Natural killer cell (primary cell): ENCODE results near the gene WDR3. TPM values are rescaled to one million over a fixed set of nuclear protein-coding genes. Genes with fewer than 3 reads are reported as not detected.
"Not testable (repeated sequence)": the region's sequence is repeated elsewhere in the genome, so short reads cannot be mapped to it uniquely, and the experiment has no call there.

Source experiments
- ATAC-seq, 3 donors: fragments of 150-1000 bp in 2 of 3; fragments of 200-7000 bp in 1 of 3; cut with Tn5 transposase; 1 replicate in 1 of 3; 2 replicates in 2 of 3; pipeline ENCODE4 v1.10.0; 2021; ENCODE audit warnings: mild to moderate bottlenecking in 2 of 3, moderate library complexity in 2 of 3
- DNase-seq, 2 donors: peaks; one replicate each; pipeline versions ENCODE4 v3.0.0 to v3.0.0-alpha.2; 2013 to 2021; ENCODE audit warnings: mixed read lengths in 1 of 2
- H3K27ac ChIP-seq: one replicate; pipeline ENCODE4 v1.5.1; 2013; ENCODE audit warnings: mild to moderate bottlenecking, low read length
- H3K27me3 ChIP-seq: one replicate; pipeline ENCODE4 v1.6.1; 2013; ENCODE audit warnings: low read length; ENCODE audit not compliant: control insufficient read depth, insufficient read depth
- H3K36me3 ChIP-seq: one replicate; pipeline ENCODE4 v1.6.1; 2013; ENCODE audit warnings: low read length; ENCODE audit not compliant: control insufficient read depth, insufficient read depth
- H3K4me1 ChIP-seq: one replicate; pipeline ENCODE4 v1.6.1; 2013; ENCODE audit warnings: low read length; ENCODE audit not compliant: control insufficient read depth, insufficient read depth
- H3K4me3 ChIP-seq: one replicate; pipeline ENCODE4 v1.5.1; 2013; ENCODE audit warnings: low read length
- H3K9me3 ChIP-seq: one replicate; pipeline ENCODE4 v1.6.1; 2013; ENCODE audit warnings: low read length; ENCODE audit not compliant: control insufficient read depth, insufficient read depth
- H3K27ac Mint-ChIP-seq, 2 donors: one replicate each; pipeline ENCODE4 v1.8.0; 2022; ENCODE audit warnings: mild to moderate bottlenecking in 2 of 2, mixed read lengths in 2 of 2, moderate library complexity in 1 of 2
- H3K27me3 Mint-ChIP-seq, 2 donors: one replicate each; pipeline ENCODE4 v1.8.0; 2022; ENCODE audit warnings: low read depth in 2 of 2, mixed read lengths in 2 of 2
- H3K36me3 Mint-ChIP-seq: one replicate; pipeline ENCODE4 v1.8.0; 2022; ENCODE audit warnings: mixed read lengths
- H3K4me1 Mint-ChIP-seq, 2 donors: one replicate each; pipeline ENCODE4 v1.8.0; 2022; ENCODE audit warnings: mixed read lengths in 2 of 2
- H3K4me3 Mint-ChIP-seq: one replicate; pipeline ENCODE4 v1.8.0; 2022; ENCODE audit warnings: mild to moderate bottlenecking, moderate library complexity, mixed read lengths
- H3K9me3 Mint-ChIP-seq, 2 donors: one replicate each; pipeline ENCODE4 v1.8.0; 2022; ENCODE audit warnings: mixed read lengths in 2 of 2
- CTCF ChIP-seq: fragments of 200-600 bp; IDR thresholded peaks from one replicate; pipeline ENCODE4 v1.8.0; 2022; ENCODE audit warnings: antibody characterized with exemption
- WGBS: methylation state at CpG from one replicate; pipeline ENCODE4 v1.1.7; 2013; ENCODE audit warnings: missing lambda C conversion rate; ENCODE audit not compliant: insufficient coverage; 5-methylcytosine and 5-hydroxymethylcytosine counted together
- intact Hi-C: fragments of 100-400 bp; cut with micrococcal nuclease; formaldehyde crosslinking; loops from one replicate; pipeline ENCODE4 v1.14.2; 2022
- total RNA-seq, 4 donors: library from RNA; stranded (reverse); fragments of 120-200 nt in 1 of 4; gene quantifications; one replicate each; pipeline versions ENCODE4 v1.2.3 to v1.2.4, GENCODE V29; 2013 to 2022

WDR3 gene
- total RNA-seq, 3 donors from 2014 or later (not counting 1 experiment from before 2014, with no cell fraction given) = 7.2 to 13.0 (median 8.3) TPM

- Histone ChIP-seq H3K4me3 (no peak overlapping the region), H3K27ac (no peak overlapping the region), H3K4me1 (no peaks in the 10 kb centered on the region), H3K27me3 (no peaks in the 10 kb centered on the region), H3K36me3 (peaks cover 67% of the 10 kb centered on the region), H3K9me3 (no peaks in the 10 kb centered on the region)
- Mint-ChIP-seq H3K4me3 (no peak overlapping the region), H3K36me3 (peaks cover 27% of the 10 kb centered on the region), H3K27me3 (no peaks in the 10 kb centered on the region), H3K4me1 (no peaks in the 10 kb centered on the region), H3K9me3 (no peaks in the 10 kb centered on the region), H3K27ac (no peak overlapping the region)
- ATAC-seq = no peak
- TF ChIP-seq CTCF = no peak
- 100% methylated on average over 2 of the region's 2 CpGs for WGBS
- no peak for DNase-seq
- intact Hi-C loops = no loop called here
These were observed 24.5 kb upstream of the WDR3 start for GRCh38 chr1:117905019-117905418.

- no peaks in the 10 kb centered on the region for H3K27me3 Mint-ChIP-seq
- intact Hi-C loops = no loop called here
- no peak overlapping the region for H3K27ac Mint-ChIP-seq
- H3K4me3 Mint-ChIP-seq = no peak overlapping the region
- peaks cover 12 to 19% of the 10 kb centered on the region in 2 donors for H3K4me1 Mint-ChIP-seq
- no peak for DNase-seq
- Histone ChIP-seq H3K4me1 (no peaks in the 10 kb centered on the region), H3K4me3 (no peak overlapping the region), H3K36me3 (peaks cover 83% of the 10 kb centered on the region), H3K9me3 (no peaks in the 10 kb centered on the region), H3K27ac (no peak overlapping the region), H3K27me3 (no peaks in the 10 kb centered on the region)
- no peak for TF ChIP-seq CTCF
- peaks cover 2 to 11% of the 10 kb centered on the region in 2 donors for H3K9me3 Mint-ChIP-seq
- H3K36me3 Mint-ChIP-seq = peaks cover 41% of the 10 kb centered on the region
- no peak for ATAC-seq
These were observed 18.5 kb upstream of the WDR3 start for GRCh38 chr1:117911051-117911450.

- no peak for DNase-seq
- no peak overlapping the region for H3K4me3 Mint-ChIP-seq
- Histone ChIP-seq H3K9me3 (no peaks in the 10 kb centered on the region), H3K4me1 (no peaks in the 10 kb centered on the region), H3K27me3 (no peaks in the 10 kb centered on the region), H3K36me3 (peaks cover 50% of the 10 kb centered on the region), H3K27ac (no peak overlapping the region), H3K4me3 (no peak overlapping the region)
- no peaks in the 10 kb centered on the region for H3K27me3 Mint-ChIP-seq
- H3K9me3 Mint-ChIP-seq = peaks cover 1 to 7% of the 10 kb centered on the region in 2 donors
- no peak for ATAC-seq
- no peak overlapping the region for H3K27ac Mint-ChIP-seq
- H3K36me3 Mint-ChIP-seq = peaks cover 28% of the 10 kb centered on the region
- no peak for TF ChIP-seq CTCF
- H3K4me1 Mint-ChIP-seq = peaks cover 4 to 10% of the 10 kb centered on the region in 2 donors
- intact Hi-C loops = no loop called here
These were observed 10.2 kb upstream of the WDR3 start for GRCh38 chr1:117919376-117919775.

- Histone ChIP-seq H3K9me3 (no peaks in the 10 kb centered on the region), H3K27me3 (no peaks in the 10 kb centered on the region), H3K4me3 (no peak overlapping the region), H3K36me3 (peaks cover 25% of the 10 kb centered on the region), H3K27ac (no peak overlapping the region), H3K4me1 (no peaks in the 10 kb centered on the region)
- Mint-ChIP-seq H3K9me3 (no peaks in the 10 kb centered on the region), H3K4me1 (peaks cover 11 to 12% of the 10 kb centered on the region in 2 donors), H3K36me3 (peaks cover 5% of the 10 kb centered on the region), H3K4me3 (no peak overlapping the region), H3K27ac (no peak overlapping the region), H3K27me3 (no peaks in the 10 kb centered on the region)
- ATAC-seq = no peak
- DNase-seq = no peak
- intact Hi-C loops = loop anchor here (10.0 kb wide), 1 partner anchor 1223 kb away; the partner anchor contains the start of gene WARS2
- 100% methylated on average over 2 of the region's 2 CpGs for WGBS
- no peak for TF ChIP-seq CTCF
These were observed 7.5 kb upstream of the WDR3 start for GRCh38 chr1:117921991-117922390.

- DNase-seq, H3K27me3 Mint-ChIP-seq, H3K4me3 Mint-ChIP-seq, H3K27me3 ChIP-seq, H3K9me3 Mint-ChIP-seq, H3K4me3 ChIP-seq, H3K9me3 ChIP-seq, H3K36me3 Mint-ChIP-seq, H3K27ac Mint-ChIP-seq, ATAC-seq, H3K4me1 ChIP-seq, H3K27ac ChIP-seq: not testable (repeated sequence)
- intact Hi-C loops = loop anchor here (10.0 kb wide), 1 partner anchor 1222 kb away; the partner anchor contains the start of gene WARS2
- peaks cover 18% of the 10 kb centered on the region for H3K36me3 ChIP-seq
- 97% methylated on average over 7 of the region's 7 CpGs for WGBS
- H3K4me1 Mint-ChIP-seq = peaks cover 11 to 17% of the 10 kb centered on the region in 2 donors
These were observed 6.8 kb upstream of the WDR3 start for GRCh38 chr1:117922717-117923116.
